Astrocyte of the cerebellum (primary cell): ENCODE results near the gene POLG.

Source experiments
- DNase-seq: peaks from one replicate; pipeline ENCODE4 v3.0.0-alpha.2; 2011; ENCODE audit warnings: low read depth
- H3K4me3 ChIP-seq: 2 replicates; pipeline ENCODE4 v1.5.1; 2011; ENCODE audit warnings: mild to moderate bottlenecking, low read depth, low read length, moderate library complexity
- in situ Hi-C: cut with HindIII; loops from 2 replicates; pipeline ENCODE4 v1.10.0; 2017; ENCODE audit warnings: low sequenced_read_pairs
- TF ChIP-seq, protein P1 (sequence below): IDR thresholded peaks from 2 replicates; pipeline ENCODE4 v1.5.1; 2012; ENCODE audit warnings: low read length, low read depth, moderate library complexity, mild to moderate bottlenecking; ENCODE audit errors: missing control alignments

The POLG gene

DNA sequence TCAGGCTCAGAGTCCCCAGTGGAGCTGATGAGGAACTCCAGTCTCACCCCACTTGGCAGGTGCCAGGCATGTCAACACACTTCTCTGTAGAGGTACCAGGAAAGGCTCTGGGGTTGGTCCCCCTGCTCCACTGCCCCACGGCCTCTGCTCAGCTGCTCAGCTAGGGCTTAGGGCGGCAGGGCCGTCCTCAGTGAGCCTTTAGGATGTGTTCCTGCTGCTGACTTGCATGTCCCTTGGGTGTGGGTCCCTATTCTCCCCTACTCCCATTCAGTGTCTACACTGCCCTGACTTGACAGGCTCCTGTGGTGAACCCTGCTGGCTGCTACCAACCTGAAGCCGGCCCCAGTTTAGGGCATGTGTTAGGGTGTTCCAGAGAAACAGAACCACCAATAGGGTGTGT, 17.9 kb upstream of the POLG start:
- in situ Hi-C loops: no loop called here
- TF ChIP-seq, protein P1, sequence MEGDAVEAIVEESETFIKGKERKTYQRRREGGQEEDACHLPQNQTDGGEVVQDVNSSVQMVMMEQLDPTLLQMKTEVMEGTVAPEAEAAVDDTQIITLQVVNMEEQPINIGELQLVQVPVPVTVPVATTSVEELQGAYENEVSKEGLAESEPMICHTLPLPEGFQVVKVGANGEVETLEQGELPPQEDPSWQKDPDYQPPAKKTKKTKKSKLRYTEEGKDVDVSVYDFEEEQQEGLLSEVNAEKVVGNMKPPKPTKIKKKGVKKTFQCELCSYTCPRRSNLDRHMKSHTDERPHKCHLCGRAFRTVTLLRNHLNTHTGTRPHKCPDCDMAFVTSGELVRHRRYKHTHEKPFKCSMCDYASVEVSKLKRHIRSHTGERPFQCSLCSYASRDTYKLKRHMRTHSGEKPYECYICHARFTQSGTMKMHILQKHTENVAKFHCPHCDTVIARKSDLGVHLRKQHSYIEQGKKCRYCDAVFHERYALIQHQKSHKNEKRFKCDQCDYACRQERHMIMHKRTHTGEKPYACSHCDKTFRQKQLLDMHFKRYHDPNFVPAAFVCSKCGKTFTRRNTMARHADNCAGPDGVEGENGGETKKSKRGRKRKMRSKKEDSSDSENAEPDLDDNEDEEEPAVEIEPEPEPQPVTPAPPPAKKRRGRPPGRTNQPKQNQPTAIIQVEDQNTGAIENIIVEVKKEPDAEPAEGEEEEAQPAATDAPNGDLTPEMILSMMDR: no peak
- no peak for DNase-seq

DNA sequence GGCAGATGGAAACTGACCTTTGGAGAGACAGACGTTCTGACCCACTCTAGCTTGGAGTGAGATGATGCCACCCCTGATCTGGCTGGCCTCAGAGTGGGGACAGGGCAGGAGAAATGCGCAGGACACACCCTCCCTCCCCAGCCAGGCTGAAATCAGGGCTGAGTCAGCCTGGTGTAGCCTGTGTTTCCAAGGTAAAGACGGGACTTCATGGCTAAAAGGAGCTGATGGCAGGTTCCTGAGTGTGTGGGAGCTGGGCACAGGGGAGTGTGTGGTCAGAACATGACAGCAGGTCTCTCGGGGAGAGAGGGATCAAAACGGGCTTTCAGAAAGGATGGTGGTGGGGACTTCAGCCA, 14.6 kb upstream of the POLG start:
- H3K4me3 ChIP-seq: no peak overlapping the region
- TF ChIP-seq, protein P1: no peak
- in situ Hi-C loops: no loop called here
- DNase-seq: no peak

More for the DNA sequence above, 17.9 kb upstream of the POLG start:
- H3K4me3 ChIP-seq: no peak overlapping the region

DNA sequence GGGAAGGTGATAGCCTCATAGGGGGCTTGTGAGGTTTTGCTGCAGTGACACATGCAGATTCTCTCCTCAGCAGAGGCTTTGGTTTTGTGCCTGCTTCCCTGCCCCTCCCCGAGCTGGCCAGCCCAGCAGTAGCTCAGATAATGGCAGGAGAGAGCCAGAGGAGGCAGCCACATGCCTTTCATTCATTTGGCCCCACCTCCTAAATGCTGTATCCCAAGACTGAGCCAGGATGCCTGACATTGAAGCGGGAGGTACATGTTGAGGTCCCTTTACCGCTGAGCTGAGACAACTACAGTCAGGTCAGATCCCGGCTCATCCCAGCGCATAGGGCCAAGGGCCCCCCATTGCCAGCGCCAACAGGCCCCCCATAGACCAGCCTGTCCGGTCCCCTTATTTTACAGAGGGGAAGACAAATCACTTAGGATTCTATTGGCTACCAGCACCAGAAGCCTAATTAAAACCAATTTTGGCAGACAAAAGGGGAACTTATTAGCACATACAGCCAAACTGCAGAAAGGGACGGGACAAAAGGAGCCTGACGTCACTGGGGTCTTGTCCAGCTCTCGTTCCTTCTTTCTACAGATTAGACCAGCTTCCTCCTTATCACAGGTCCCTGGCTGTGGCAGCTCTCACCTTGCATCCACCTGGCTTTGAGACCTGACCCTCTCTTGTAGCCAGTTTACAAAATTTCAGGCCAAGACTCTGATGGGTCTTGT, 12.1 kb upstream of the POLG start:
- in situ Hi-C loops: no loop called here
- TF ChIP-seq, protein P1: no peak
- no peak for DNase-seq
- no peak overlapping the region for H3K4me3 ChIP-seq

DNA sequence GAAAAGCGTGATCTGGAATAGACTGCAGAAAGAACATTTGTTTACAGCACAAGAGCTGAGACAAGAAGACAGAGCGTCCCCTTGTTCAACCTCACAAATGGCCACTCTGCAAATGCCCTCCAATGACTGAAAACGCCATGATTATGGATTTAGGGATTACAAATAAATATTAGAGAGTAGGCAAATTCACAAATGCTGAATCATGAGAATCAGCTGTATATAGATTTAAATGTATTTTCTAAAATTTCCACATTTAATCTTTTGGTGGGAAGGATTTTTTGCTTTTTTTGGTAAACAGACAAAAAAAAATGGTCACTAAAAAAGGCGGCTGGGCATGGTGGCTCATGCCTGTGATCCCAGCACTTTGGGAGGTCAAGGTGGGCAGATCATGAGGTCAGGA, 10.6 kb upstream of the POLG start:
- TF ChIP-seq, protein P1: no peak
- in situ Hi-C loops: no loop called here
- DNase-seq: no peak
- no peak overlapping the region for H3K4me3 ChIP-seq

DNA sequence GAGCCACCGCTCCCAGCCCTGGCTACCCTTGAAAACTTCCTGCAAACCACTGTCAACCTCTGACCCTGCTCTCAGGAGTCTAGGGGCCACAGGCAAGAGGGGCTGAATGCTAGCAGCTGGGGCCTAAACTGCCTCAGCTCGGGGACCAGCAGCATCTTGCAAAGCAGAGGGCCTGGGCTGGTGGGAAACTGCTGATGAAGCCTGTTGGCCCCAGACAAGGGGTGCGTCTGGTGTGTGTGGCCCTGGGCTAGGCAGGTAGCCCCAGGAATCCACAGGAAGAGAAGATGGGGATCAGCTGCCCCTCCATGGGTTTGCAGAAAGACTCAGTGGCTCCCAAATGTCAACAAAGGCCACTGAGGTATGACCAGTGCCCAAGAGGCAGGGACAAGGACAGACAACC, 8.2 kb upstream of the POLG start:
- no peak overlapping the region for H3K4me3 ChIP-seq
- DNase-seq: no peak
- in situ Hi-C loops: no loop called here
- TF ChIP-seq, protein P1: no peak

DNA sequence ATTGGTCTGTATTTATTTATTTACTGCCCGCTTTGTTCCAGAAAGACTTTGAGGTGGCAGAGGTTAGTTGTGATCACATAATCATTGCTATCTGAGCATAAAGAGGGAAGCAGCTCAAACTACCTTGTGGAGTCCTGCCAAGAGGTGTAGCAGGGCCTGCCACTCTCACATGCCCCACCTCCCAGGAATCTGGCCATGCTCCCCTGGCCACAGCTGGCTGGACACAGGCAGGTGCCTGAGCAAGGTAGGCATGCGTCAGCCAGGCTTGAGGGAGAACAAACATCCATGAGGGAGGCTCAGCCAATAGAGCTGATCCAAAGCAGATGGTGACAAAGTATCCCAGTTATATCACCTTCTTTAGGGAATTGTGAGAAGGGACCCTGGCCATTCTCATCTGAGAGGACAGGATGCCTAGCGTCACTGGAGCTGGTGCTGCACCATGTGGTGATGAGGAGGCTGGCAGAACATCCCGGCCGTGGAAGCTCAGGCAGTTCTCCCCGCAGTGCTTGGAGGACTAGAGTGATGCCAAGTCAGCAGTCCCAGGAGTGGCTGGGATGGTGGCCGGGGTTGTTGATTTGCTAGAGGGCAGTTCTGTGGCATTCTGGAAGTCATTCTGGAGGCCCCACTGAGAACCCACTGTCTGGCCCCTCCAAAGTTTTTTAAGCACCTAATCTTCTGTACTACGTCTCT, 6.8 kb upstream of the POLG start:
- TF ChIP-seq, protein P1: no peak

More for the DNA sequence above, 6.8 kb upstream of the POLG start:
- no peak overlapping the region for H3K4me3 ChIP-seq
- DNase-seq: no peak
- in situ Hi-C loops: no loop called here
